Rectal smooth muscle tissue (tissue), 1 donor: ENCODE measurements around the gene TMEM126A.

ENCODE experiments used
- H3K27ac ChIP-seq: one replicate; pipeline ENCODE4 v1.7.0; 2013; ENCODE audit warnings: low read depth, low read length, inconsistent platforms
- H3K27me3 ChIP-seq: one replicate; pipeline ENCODE4 v1.7.0; 2013; ENCODE audit warnings: low read length; ENCODE audit not compliant: control insufficient read depth, insufficient read depth
- H3K36me3 ChIP-seq: one replicate; pipeline ENCODE4 v1.7.0; 2013; ENCODE audit warnings: low read length; ENCODE audit not compliant: control insufficient read depth, insufficient read depth
- H3K4me1 ChIP-seq: one replicate; pipeline ENCODE4 v1.7.0; 2013; ENCODE audit warnings: low read length; ENCODE audit not compliant: control insufficient read depth, insufficient read depth
- H3K4me3 ChIP-seq: one replicate; pipeline ENCODE4 v1.7.0; 2013; ENCODE audit warnings: low read length
- H3K9ac ChIP-seq: one replicate; pipeline ENCODE4 v1.7.0; 2013; ENCODE audit warnings: low read length

TMEM126A gene

GRCh38 chr11:85685125-85685819, 37.5 kb downstream of the TMEM126A start:
- no peak overlapping the region for H3K9ac ChIP-seq
- H3K4me1 ChIP-seq: peaks cover 16% of the 10 kb centered on the region
- H3K36me3 ChIP-seq: no peaks in the 10 kb centered on the region
- no peaks in the 10 kb centered on the region for H3K27me3 ChIP-seq
- H3K27ac ChIP-seq: peak overlapping the region; percentile 81
- peak overlapping the region; percentile 77 for H3K4me3 ChIP-seq

- no peak within 1 kb of the TSS for H3K9ac ChIP-seq
- H3K27ac ChIP-seq: peak within 1 kb of the TSS; percentile 81
- no peaks in the 10 kb centered on the region for H3K27me3 ChIP-seq
- peak within 1 kb of the TSS; percentile 77 for H3K4me3 ChIP-seq
- no peaks in the 10 kb centered on the region for H3K36me3 ChIP-seq
- peaks cover 16% of the 10 kb centered on the region for H3K4me1 ChIP-seq
Observed at GRCh38 chr11:85685820-85686459, 38.2 kb downstream of the TMEM126A start, which contains the start of gene CCDC89. Gene CCDC89, minus strand, starts transcription at chr11:85686195. Its CDS starts 65 bp downstream, at chr11:85686130.

GRCh38 chr11:85694385-85694980, 46.7 kb downstream of the TMEM126A start:
- no peak overlapping the region for H3K27ac ChIP-seq

GRCh38 chr11:85695546-85695945, 47.8 kb downstream of the TMEM126A start:
- Histone ChIP-seq H3K4me3 (no peak overlapping the region), H3K36me3 (no peaks in the 10 kb centered on the region), H3K27me3 (no peaks in the 10 kb centered on the region), H3K4me1 (no peaks in the 10 kb centered on the region), H3K9ac (no peak overlapping the region), H3K27ac (no peak overlapping the region)

More at GRCh38 chr11:85694385-85694980, 46.7 kb downstream of the TMEM126A start:
- Histone ChIP-seq H3K4me3 (no peak overlapping the region), H3K27me3 (no peaks in the 10 kb centered on the region), H3K36me3 (no peaks in the 10 kb centered on the region), H3K9ac (no peak overlapping the region), H3K4me1 (no peaks in the 10 kb centered on the region)

GRCh38 chr11:85697747-85698146, 50.0 kb downstream of the TMEM126A start:
- H3K4me3 ChIP-seq: no peak overlapping the region
- no peaks in the 10 kb centered on the region for H3K27me3 ChIP-seq
- H3K9ac ChIP-seq: no peak overlapping the region
- no peak overlapping the region for H3K27ac ChIP-seq
- no peaks in the 10 kb centered on the region for H3K36me3 ChIP-seq
- H3K4me1 ChIP-seq: no peaks in the 10 kb centered on the region

DNA sequence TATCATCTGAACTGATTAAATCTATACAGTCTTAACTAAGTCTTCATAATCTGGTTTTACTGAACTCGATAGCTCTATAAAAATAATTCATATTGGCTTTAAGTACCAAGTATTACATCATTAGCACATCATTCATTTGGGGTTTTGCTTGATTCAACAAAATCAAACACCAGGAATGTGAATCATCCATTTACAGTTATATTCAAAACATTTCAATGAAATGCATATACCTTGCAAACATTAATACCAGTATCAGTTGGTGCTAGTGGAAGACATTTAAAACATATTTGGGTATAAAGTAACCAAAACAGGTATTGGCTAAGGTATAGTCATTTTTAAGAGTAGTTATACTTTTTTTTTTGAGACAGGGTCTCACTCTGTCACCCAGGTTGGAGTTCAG, 50.4 kb downstream of the TMEM126A start:
- Histone ChIP-seq H3K36me3 (no peaks in the 10 kb centered on the region), H3K27me3 (no peaks in the 10 kb centered on the region), H3K4me3 (no peak overlapping the region), H3K9ac (no peak overlapping the region), H3K27ac (no peak overlapping the region), H3K4me1 (no peaks in the 10 kb centered on the region)

- Histone ChIP-seq H3K4me1 (no peaks in the 10 kb centered on the region), H3K4me3 (no peak overlapping the region), H3K36me3 (no peaks in the 10 kb centered on the region), H3K27ac (no peak overlapping the region), H3K9ac (no peak overlapping the region), H3K27me3 (no peaks in the 10 kb centered on the region)
Observed at GRCh38 chr11:85699957-85700741, 52.4 kb downstream of the TMEM126A start.

DNA sequence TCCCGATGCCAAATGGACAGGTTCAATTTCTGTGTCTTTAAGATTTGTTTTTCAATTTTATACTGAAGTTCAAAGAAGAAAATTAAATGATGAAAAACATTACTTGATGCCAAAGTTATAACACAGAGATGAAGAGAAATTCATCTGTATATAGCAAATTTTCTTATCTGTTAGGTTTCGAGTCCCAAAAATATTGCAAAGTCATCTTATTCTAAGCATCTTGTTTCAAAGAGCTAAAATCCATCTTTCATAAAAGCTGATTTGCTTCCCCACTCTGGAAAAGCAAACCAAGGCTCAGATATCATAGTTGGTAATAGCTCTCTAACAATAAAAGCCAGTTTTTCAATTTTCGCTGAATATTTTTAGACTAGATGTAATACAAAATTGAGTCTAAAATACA, 57.2 kb downstream of the TMEM126A start:
- H3K4me1 ChIP-seq: no peaks in the 10 kb centered on the region
- no peaks in the 10 kb centered on the region for H3K27me3 ChIP-seq
- H3K36me3 ChIP-seq: no peaks in the 10 kb centered on the region
- H3K9ac ChIP-seq: no peak overlapping the region
- no peak overlapping the region for H3K27ac ChIP-seq
- no peak overlapping the region for H3K4me3 ChIP-seq

- H3K9ac ChIP-seq: no peak overlapping the region
- no peaks in the 10 kb centered on the region for H3K27me3 ChIP-seq
- H3K27ac ChIP-seq: no peak overlapping the region
- H3K4me3 ChIP-seq: no peak overlapping the region
- no peaks in the 10 kb centered on the region for H3K4me1 ChIP-seq
- no peaks in the 10 kb centered on the region for H3K36me3 ChIP-seq
Observed at GRCh38 chr11:85705800-85706199, 58.0 kb downstream of the TMEM126A start.
